ENCODE data around the gene ZNF749. TPM values are rescaled to one million over a fixed set of nuclear protein-coding genes. Genes with fewer than 3 reads are reported as not detected.
A peak's percentile ranks its signal among the peaks of the same experiment; 100 is the strongest.

Gene ZNF749
- 17.1 TPM for total RNA-seq
- polyA plus RNA-seq = 10.2 TPM

GRCh38 chr19:57435062-57435978, at the start of gene ZNF749:
ZNF749 (plus strand) TSS chr19:57435325; CDS start chr19:57435579, 254 bp downstream.
- Histone ChIP-seq H3K4me1 (ENCODE audit: insufficient read depth) (no peaks in the 10 kb centered on the region), H3K27ac (ENCODE audit: low read depth) (no peak within 1 kb of the TSS), H3K4me3 (ENCODE audit: low read depth, low read length) (peak within 1 kb of the TSS; percentile 76), H3K36me3 (ENCODE audit: insufficient read depth) (no peaks in the 10 kb centered on the region)
- DNase-seq (ENCODE audit: extremely low spot score) = peak; percentile 96
- WGBS = under 1% methylated on average over 61 of the region's 61 CpGs

DNA sequence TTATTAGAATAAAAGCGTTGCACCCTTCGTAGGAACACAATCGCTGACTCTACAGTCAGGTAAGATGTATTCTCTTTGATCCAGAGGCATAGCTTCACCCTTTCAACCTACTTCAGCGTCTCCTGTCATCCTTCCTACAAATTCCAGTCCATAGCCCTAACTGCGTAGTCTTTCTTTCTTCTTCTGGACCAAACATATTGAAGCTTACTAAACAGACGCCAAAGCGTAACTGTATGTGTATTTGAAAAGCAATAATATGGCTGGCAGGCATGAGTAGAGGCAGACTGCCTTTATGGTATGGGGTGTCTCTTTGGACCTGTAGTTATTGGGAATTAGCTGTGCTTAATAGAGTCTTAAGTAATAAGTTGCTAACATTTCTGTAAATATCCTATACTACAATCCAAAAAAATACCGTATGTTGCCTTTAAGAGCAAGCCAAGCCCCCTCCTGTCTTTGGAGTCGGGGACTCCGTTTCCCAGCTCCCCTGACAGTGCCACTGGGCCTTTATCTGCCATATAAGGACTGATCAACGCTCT, 45.9 kb upstream of the ZNF749 start:
- peak overlapping the region; percentile 84 for H3K27ac ChIP-seq (ENCODE audit: low read depth)
- peak overlapping the region; percentile 13 for H3K4me3 ChIP-seq (ENCODE audit: low read depth, low read length)
- H3K36me3 ChIP-seq (ENCODE audit: insufficient read depth) = no peaks in the 10 kb centered on the region
- WGBS = 54% methylated on average over 11 of the region's 11 CpGs
- peaks cover 2% of the 10 kb centered on the region for H3K4me1 ChIP-seq (ENCODE audit: insufficient read depth)
- no peak for DNase-seq (ENCODE audit: extremely low spot score)

GRCh38 chr19:57389730-57390598, 45.2 kb upstream of the ZNF749 start, which contains the start of gene ZNF548:
ZNF548 (plus strand) TSS chr19:57389854; CDS start chr19:57390100, 246 bp downstream.
- H3K36me3 ChIP-seq (ENCODE audit: insufficient read depth) = no peaks in the 10 kb centered on the region
- peaks cover 2% of the 10 kb centered on the region for H3K4me1 ChIP-seq (ENCODE audit: insufficient read depth)
- H3K4me3 ChIP-seq (ENCODE audit: low read depth, low read length) = peak within 1 kb of the TSS; percentile 79
- peak; percentile 96 for DNase-seq (ENCODE audit: extremely low spot score)
- peak within 1 kb of the TSS; percentile 90 for H3K27ac ChIP-seq (ENCODE audit: low read depth)
- WGBS = under 1% methylated on average over 50 of the region's 50 CpGs

DNA sequence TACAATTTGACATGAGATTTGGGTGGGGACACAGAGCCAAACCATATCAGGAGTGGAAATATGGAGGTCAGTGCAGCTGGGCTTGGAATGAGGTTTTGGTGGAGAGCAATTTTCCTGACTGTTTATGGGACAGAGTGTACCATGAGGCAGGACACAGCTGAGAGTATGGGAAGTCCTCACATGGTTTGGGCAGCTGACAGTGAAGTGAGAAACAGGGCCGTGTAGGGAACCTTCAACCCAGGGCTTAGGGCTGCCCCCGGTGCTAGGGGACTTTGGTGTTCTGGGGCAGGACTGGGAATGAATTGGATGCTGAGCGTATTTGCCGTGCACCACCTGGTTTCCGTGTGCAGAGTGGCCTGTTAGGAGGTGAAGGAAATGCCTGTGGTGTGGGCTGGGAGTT, 39.4 kb upstream of the ZNF749 start:
- DNase-seq (ENCODE audit: extremely low spot score) = no peak
- no peaks in the 10 kb centered on the region for H3K4me1 ChIP-seq (ENCODE audit: insufficient read depth)
- H3K27ac ChIP-seq (ENCODE audit: low read depth) = no peak overlapping the region
- no peak overlapping the region for H3K4me3 ChIP-seq (ENCODE audit: low read depth, low read length)
- WGBS = 86% methylated on average over 5 of the region's 5 CpGs
- peaks cover 11% of the 10 kb centered on the region for H3K36me3 ChIP-seq (ENCODE audit: insufficient read depth)

GRCh38 chr19:57398868-57399267, 36.3 kb upstream of the ZNF749 start:
- Histone ChIP-seq H3K4me1 (ENCODE audit: insufficient read depth) (no peaks in the 10 kb centered on the region), H3K36me3 (ENCODE audit: insufficient read depth) (peaks cover 11% of the 10 kb centered on the region), H3K27ac (ENCODE audit: low read depth) (no peak overlapping the region), H3K4me3 (ENCODE audit: low read depth, low read length) (no peak overlapping the region)
- 97% methylated on average over 5 of the region's 5 CpGs for WGBS
- no peak for DNase-seq (ENCODE audit: extremely low spot score)

GRCh38 chr19:57403737-57404563, 31.2 kb upstream of the ZNF749 start:
- H3K4me1 ChIP-seq (ENCODE audit: insufficient read depth) = no peaks in the 10 kb centered on the region
- no peak overlapping the region for H3K4me3 ChIP-seq (ENCODE audit: low read depth, low read length)
- H3K36me3 ChIP-seq (ENCODE audit: insufficient read depth) = peaks cover 3% of the 10 kb centered on the region
- WGBS = 91% methylated on average over 9 of the region's 9 CpGs
- H3K27ac ChIP-seq (ENCODE audit: low read depth) = no peak overlapping the region
- DNase-seq (ENCODE audit: extremely low spot score) = no peak

DNA sequence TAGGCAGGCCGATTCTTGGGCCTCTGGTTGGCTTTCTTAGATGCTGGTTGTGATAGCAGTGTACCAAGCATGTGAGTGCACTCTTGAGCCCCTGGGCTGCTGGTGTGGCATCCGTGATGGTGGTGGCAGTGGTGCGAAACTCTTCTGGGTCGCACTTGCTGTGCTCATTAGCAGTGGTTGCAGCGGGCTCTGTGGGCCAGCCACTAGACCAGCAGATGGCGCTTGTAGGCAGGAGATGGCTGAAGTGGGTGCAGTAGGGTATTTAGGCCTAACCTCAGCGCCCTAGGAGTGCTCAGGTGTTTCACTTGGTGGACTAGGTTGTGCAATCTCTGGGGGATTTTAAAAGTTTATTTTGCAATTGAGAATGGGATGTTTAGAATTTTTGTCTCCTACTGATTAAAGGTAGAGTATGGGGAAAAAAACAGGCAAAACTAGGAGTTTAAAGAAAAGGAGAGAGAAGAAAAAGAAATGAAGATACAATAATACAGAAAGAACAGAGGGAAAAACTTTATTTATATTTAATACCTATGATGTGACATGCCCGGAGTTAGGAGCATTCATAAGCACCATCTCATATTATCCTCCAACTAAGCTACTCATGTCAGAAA, 28.5 kb upstream of the ZNF749 start:
- peak; percentile 33 for DNase-seq (ENCODE audit: extremely low spot score)
- WGBS = 13% methylated on average over 8 of the region's 8 CpGs

GRCh38 chr19:57410877-57411671, 24.1 kb upstream of the ZNF749 start, which contains the start of gene ZNF17:
ZNF17 (plus strand) TSS chr19:57411161; CDS start chr19:57413616, 2,455 bp downstream.
- H3K27ac ChIP-seq (ENCODE audit: low read depth) = no peak within 1 kb of the TSS
- H3K4me3 ChIP-seq (ENCODE audit: low read depth, low read length) = peak within 1 kb of the TSS; percentile 96
- WGBS = under 1% methylated on average over 55 of the region's 55 CpGs
- H3K4me1 ChIP-seq (ENCODE audit: insufficient read depth) = peaks cover 3% of the 10 kb centered on the region
- peak; percentile 89 for DNase-seq (ENCODE audit: extremely low spot score)
- peaks cover 5% of the 10 kb centered on the region for H3K36me3 ChIP-seq (ENCODE audit: insufficient read depth)

More for the DNA sequence above, 28.5 kb upstream of the ZNF749 start:
- Histone ChIP-seq H3K36me3 (ENCODE audit: insufficient read depth) (no peaks in the 10 kb centered on the region), H3K4me3 (ENCODE audit: low read depth, low read length) (no peak overlapping the region), H3K27ac (ENCODE audit: low read depth) (no peak overlapping the region), H3K4me1 (ENCODE audit: insufficient read depth) (no peaks in the 10 kb centered on the region)

- H3K27ac ChIP-seq (ENCODE audit: low read depth) = no peak overlapping the region
- H3K4me1 ChIP-seq (ENCODE audit: insufficient read depth) = no peaks in the 10 kb centered on the region
- 97% methylated on average over 4 of the region's 4 CpGs for WGBS
- H3K36me3 ChIP-seq (ENCODE audit: insufficient read depth) = peaks cover 18% of the 10 kb centered on the region
- no peak overlapping the region for H3K4me3 ChIP-seq (ENCODE audit: low read depth, low read length)
- DNase-seq (ENCODE audit: extremely low spot score) = no peak
These were observed 15.7 kb upstream of the ZNF749 start for GRCh38 chr19:57419439-57419838.

DNA sequence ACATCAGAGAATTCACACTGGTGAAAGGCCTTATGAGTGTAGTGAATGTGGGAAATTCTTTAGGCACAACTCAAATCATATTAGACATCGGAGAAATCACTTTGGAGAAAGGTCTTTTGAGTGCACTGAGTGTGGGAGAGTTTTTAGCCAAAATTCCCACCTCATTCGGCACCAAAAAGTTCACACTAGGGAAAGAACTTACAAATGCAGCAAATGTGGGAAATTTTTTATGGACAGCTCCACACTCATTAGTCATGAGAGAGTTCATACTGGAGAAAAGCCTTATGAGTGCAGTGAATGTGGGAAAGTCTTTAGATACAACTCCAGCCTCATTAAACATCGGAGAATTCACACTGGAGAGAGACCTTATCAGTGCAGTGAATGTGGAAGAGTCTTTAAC, 14.1 kb upstream of the ZNF749 start:
- Histone ChIP-seq H3K36me3 (ENCODE audit: insufficient read depth) (peaks cover 15% of the 10 kb centered on the region), H3K27ac (ENCODE audit: low read depth) (no peak overlapping the region), H3K4me1 (ENCODE audit: insufficient read depth) (no peaks in the 10 kb centered on the region), H3K4me3 (ENCODE audit: low read depth, low read length) (no peak overlapping the region)
- WGBS = 97% methylated on average over 3 of the region's 3 CpGs
- no peak for DNase-seq (ENCODE audit: extremely low spot score)

GRCh38 chr19:57434386-57435061, 601 bp upstream of the ZNF749 start:
- H3K36me3 ChIP-seq (ENCODE audit: insufficient read depth) = no peaks in the 10 kb centered on the region
- no peak for DNase-seq (ENCODE audit: extremely low spot score)
- H3K4me1 ChIP-seq (ENCODE audit: insufficient read depth) = no peaks in the 10 kb centered on the region
- H3K27ac ChIP-seq (ENCODE audit: low read depth) = no peak overlapping the region
- H3K4me3 ChIP-seq (ENCODE audit: low read depth, low read length) = peak overlapping the region; percentile 76
- WGBS = 37% methylated on average over 15 of the region's 15 CpGs

Data from urinary bladder (tissue), 4 donors.